Small intestine (tissue), 7 donors: ENCODE measurements around the gene UBE2D3. TPM values are rescaled to one million over a fixed set of nuclear protein-coding genes. Genes with fewer than 3 reads are reported as not detected.

ENCODE experiments used
- DNase-seq, 2 donors: peaks; one replicate each; pipeline versions ENCODE4 v3.0.0 to v3.0.0-alpha.2; 2013
- FAIRE-seq: peaks from 2 replicates; lab custom pipeline; 2012; peaks lifted over from hg19 to GRCh38; lab: Jason Lieb, UNC
- H3K27ac ChIP-seq, 3 donors: one replicate each; pipeline ENCODE4 v1.5.1; 2013; ENCODE audit warnings: low read length in 2 of 3, mild to moderate bottlenecking in 2 of 3, control low read depth in 1 of 3, inconsistent platforms in 1 of 3, low read depth in 1 of 3, moderate library complexity in 1 of 3
- H3K27me3 ChIP-seq, 3 donors: one replicate each; pipeline ENCODE4 v1.6.1; 2013; ENCODE audit warnings: low read length in 3 of 3, inconsistent platforms in 1 of 3; ENCODE audit not compliant: control insufficient read depth in 3 of 3, insufficient read depth in 3 of 3
- H3K36me3 ChIP-seq, 3 donors: one replicate each; pipeline ENCODE4 v1.6.1; 2013; ENCODE audit warnings: low read length in 3 of 3, inconsistent platforms in 1 of 3, low read depth in 1 of 3, mild to moderate bottlenecking in 1 of 3, moderate library complexity in 1 of 3; ENCODE audit not compliant: control insufficient read depth in 3 of 3, insufficient read depth in 2 of 3
- H3K4me1 ChIP-seq, 3 donors: one replicate each; pipeline ENCODE4 v1.6.1; 2013; ENCODE audit warnings: low read length in 2 of 3, inconsistent platforms in 1 of 3, low read depth in 1 of 3, mild to moderate bottlenecking in 1 of 3, moderate library complexity in 1 of 3; ENCODE audit not compliant: control insufficient read depth in 3 of 3, insufficient read depth in 2 of 3
- H3K4me3 ChIP-seq, 3 donors: one replicate each; pipeline ENCODE4 v1.5.1; 2013; ENCODE audit warnings: low read length in 3 of 3, control low read depth in 1 of 3, inconsistent platforms in 1 of 3, low read depth in 1 of 3, mild to moderate bottlenecking in 1 of 3, moderate library complexity in 1 of 3
- H3K9me3 ChIP-seq, 2 donors: one replicate each; pipeline ENCODE4 v1.6.1; 2013; ENCODE audit warnings: low read depth in 1 of 2, low read length in 1 of 2; ENCODE audit not compliant: control insufficient read depth in 2 of 2, insufficient read depth in 1 of 2
- WGBS, 3 donors: extraction: QIAGEN DNeasy Blood & Tissue Kit; methylation state at CpG; one replicate each; pipeline ENCODE4 v1.1.7; 2013; 5-methylcytosine and 5-hydroxymethylcytosine counted together
- polyA plus RNA-seq, 4 donors: library from polyadenylated mRNA; stranded (reverse) in 3 of 4; unstranded in 1 of 4; fragments of 200-250 nt in 3 of 4; fragments of 120-200 nt in 1 of 4; gene quantifications; one replicate each; pipeline versions ENCODE4 v1.2.1 to v1.2.3, GENCODE V29; 2013
- donor health status: healthy with polysubstance abuse.
- donor health status: control.
- donor health status: control.
- donor health status: Bipolar disorder and iron deficiency.
- donor health status: healthy.

UBE2D3 gene
- polyA plus RNA-seq, 4 donors, result 173 to 298 (median 240) TPM

DNA sequence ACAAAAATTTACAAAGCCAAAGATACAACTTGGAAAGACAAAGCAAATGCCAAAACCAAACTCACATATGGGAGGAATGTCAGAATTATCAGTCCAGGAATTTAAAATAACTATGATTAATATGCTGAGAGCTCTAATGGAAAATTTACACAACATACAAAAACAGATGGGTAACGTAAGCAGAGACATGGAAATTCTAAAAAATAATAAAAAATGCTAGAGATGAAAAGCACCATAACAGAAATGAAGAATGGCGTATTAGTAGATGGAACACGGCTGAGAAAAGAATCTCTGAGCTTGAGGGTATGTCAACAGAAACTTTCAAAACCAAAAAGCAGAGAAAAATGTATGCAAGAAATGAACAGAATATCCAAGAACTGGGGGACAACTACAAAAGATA is 62.5 kb downstream of the UBE2D3 start:
- H3K4me1 ChIP-seq, result no peaks in the 10 kb centered on the region
- 84 to 96% (median 95%) methylated on average over 3 of the region's 3 CpGs for WGBS, 3 donors
- no peak overlapping the region for H3K27ac ChIP-seq
- H3K4me3 ChIP-seq, result no peak overlapping the region
- no peak for FAIRE-seq
- no peaks in the 10 kb centered on the region for H3K27me3 ChIP-seq
- DNase-seq, result no peak
- no peaks in the 10 kb centered on the region for H3K36me3 ChIP-seq
- no peaks in the 10 kb centered on the region for H3K9me3 ChIP-seq

DNA sequence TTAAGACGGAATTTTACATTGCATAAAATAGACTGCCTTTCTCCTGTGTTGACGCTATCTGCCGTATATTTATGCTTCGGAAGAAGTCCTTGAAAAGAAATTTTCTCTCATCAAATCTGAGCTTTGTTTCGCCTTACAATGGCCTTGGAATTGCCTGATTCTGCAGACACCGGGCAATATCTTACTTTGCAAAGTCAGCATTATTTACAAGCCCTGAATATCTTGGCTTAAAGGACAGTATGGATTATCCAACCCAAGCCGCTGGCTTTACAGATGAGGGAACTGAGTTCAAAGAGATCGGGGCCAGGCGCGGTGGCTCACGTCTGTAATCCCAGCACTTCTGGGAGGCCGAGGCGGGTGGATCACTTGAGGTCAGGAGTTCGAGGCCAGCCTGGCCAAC is 65.4 kb downstream of the UBE2D3 start:
- Histone ChIP-seq H3K27me3 (no peaks in the 10 kb centered on the region), H3K27ac (no peak overlapping the region), H3K9me3 (no peaks in the 10 kb centered on the region), H3K4me1 (peaks cover 0 to 9% (median 1%) of the 10 kb centered on the region in 3 donors), H3K36me3 (no peaks in the 10 kb centered on the region), H3K4me3 (no peak overlapping the region)
- DNase-seq (no peak), FAIRE-seq (no peak)
- whole genome bisulfite sequencing, 3 donors, result 58 to 65% (median 64%) methylated on average over 14 of the region's 14 CpGs

DNA sequence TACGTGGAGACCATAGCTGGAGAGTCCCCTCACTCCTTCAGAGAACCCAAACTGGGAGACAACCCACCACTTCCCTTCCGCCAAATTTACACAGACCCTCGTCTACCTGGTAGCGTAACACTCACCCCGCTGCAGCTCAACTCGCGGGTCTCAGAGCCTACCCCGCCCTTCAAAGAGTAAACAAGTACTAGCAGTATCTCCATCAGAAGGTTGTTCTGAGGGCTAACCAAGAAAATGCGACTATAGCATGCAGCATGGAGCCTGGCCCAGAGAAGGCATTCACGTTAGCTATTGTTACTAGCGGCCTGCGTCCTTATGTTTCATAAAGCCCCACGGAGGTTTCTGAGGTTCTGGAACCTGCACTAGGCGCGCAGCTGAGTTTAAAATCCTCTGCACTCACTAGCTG is 66.1 kb downstream of the UBE2D3 start:
- peak overlapping the region in 2 of 3 donors; percentile 83 to 87 for H3K27ac ChIP-seq
- no peaks in the 10 kb centered on the region for H3K36me3 ChIP-seq
- FAIRE-seq (no peak), DNase-seq (no peak)
- H3K9me3 ChIP-seq, result no peaks in the 10 kb centered on the region
- no peaks in the 10 kb centered on the region for H3K27me3 ChIP-seq
- 1 to 3% (median 3%) methylated on average over 15 of the region's 15 CpGs for WGBS, 3 donors
- peaks cover 0 to 9% (median 1%) of the 10 kb centered on the region in 3 donors for H3K4me1 ChIP-seq
- H3K4me3 ChIP-seq, result peak overlapping the region; percentile 79 to 86 (median 83)

DNA sequence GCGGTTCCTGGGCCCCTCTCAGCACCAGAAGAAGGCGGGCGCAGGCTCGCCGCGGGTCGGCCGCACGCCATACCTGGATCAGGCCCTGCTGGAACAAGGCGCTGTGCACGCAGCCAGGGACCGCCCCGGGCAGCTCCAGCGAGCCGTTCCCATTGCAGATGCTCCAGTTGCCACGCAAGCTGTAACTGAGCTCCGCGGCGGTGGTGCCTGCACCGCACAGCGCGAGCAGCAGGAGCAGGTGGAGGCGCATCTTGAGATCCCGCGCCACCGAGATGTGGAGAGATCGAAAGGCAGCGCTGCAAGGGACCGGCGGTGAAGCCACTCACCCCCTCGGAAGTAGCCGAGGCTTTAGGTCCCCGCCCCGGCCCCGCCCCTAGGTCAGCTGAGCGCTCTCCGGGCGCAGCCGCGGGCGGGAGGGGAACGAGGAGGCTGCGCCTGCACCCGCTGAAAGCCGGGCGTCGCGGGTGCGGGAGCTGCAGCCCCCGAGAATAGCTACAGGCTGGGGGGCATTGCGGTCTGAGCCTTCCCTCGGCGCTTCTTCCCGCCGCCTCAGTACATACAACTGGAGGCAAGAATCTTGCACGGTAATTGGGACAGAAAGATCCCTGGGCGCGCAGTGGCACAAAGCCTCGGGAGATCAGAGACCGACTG is 66.6 kb downstream of the UBE2D3 start, which contains the start of gene MANBA:
MANBA (minus strand) TSS at position 324 of the 651 bp plus-strand sequence; CDS start at position 250, 74 bp downstream.
- FAIRE-seq (no peak), DNase-seq (peak; percentile 90 to 96)
- Histone ChIP-seq H3K4me3 (peak within 1 kb of the TSS; percentile 79 to 86 (median 83)), H3K27me3 (no peaks in the 10 kb centered on the region), H3K36me3 (no peaks in the 10 kb centered on the region), H3K4me1 (peaks cover 0 to 9% (median 1%) of the 10 kb centered on the region in 3 donors), H3K9me3 (no peaks in the 10 kb centered on the region), H3K27ac (peak within 1 kb of the TSS; percentile 72 to 87 (median 83))
- WGBS, 3 donors, result 0 to 1% (median 1%) methylated on average over 54 to 60 of the region's 60 CpGs

DNA sequence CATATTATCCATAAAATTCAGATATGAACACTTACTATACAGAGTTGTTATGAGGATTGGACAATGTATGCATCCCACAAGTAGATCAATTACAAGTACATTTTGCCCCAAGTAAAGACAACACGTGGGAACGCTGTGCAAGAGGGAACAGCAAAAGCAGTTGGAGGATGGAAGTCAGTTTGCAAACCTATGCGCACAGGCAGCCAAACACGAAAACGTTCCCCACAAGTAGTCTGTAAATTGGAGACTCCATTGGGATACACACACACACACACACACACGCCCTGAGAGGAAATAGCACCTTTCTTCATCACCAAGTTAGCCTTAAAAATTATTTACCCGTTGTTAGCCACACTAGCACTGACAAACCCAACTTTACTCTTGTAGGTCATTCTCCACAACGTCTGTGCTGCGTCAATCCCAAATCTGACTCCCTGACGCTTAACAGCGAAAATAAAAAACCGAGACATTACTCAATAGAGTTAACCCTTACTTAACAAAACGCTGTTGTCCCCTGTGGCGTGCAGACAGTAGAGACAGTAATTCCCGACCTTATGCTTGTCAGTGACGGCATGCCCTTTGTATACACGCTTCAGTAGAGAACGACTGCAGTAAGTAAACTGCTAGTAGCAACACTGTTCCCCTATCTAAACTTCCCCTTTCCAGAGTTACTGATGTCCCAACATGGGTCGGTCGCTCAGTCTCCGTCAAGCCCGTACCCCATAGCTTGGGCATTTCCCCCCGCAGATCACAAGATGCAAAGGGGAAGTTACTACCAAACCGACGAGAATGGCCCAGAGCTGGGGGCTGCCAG is 67.3 kb downstream of the UBE2D3 start:
- Histone ChIP-seq H3K27me3 (no peaks in the 10 kb centered on the region), H3K36me3 (no peaks in the 10 kb centered on the region), H3K9me3 (no peaks in the 10 kb centered on the region), H3K27ac (peak overlapping the region; percentile 72 to 87 (median 83)), H3K4me1 (peaks cover 0 to 9% (median 1%) of the 10 kb centered on the region in 3 donors), H3K4me3 (peak overlapping the region; percentile 79 to 86 (median 83))
- FAIRE-seq (no peak), DNase-seq (peak in 1 of 2 donors; percentile 40)
- 2 to 4% (median 4%) methylated on average over 25 of the region's 25 CpGs for WGBS, 3 donors

DNA sequence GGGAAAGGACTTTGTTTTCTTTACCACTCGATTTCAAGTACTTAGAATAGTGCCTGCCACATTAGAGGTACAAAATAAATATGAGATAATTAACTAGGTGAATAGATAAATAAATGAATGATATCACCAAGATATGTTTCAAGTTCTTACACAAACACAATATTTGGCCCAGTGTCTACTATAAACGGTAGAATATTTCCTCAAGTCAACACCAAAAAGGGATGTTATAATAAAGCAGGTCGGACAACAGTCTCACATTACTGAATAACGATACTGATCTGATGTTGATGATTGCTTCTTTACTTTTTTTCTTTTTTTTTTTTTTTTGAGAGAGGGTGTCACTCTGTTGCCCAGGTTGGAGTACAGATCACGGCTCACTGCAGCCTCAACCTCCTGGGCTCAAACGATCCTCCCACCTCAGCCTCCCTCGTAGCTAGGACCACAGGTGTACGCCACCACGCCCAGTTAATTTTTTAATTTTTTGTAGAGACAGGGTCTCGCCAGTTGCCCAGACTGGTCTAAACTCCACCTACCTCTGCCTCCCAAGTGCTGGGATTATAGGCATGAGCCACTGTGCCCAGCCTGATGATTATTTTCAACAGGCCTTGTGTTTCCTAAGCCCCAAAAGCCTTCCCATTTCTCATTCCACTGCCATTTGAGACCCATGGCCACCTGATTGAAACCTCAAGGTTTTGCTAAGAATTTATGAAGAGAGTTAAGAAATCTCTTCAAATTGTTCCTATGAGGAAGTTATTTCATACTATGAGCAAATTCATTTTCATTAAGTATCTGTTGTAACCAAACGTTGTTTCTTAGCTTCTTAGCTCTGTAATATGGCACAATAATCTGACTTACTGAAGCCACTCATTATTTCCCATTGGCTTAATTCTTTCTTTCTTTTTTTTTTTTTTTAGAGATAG is 68.8 kb downstream of the UBE2D3 start:
- FAIRE-seq, result no peak
- Histone ChIP-seq H3K4me3 (no peak overlapping the region), H3K4me1 (peaks cover 0 to 9% (median 1%) of the 10 kb centered on the region in 3 donors), H3K27ac (peak overlapping the region in 1 of 3 donors; percentile 39), H3K36me3 (peaks cover 0 to 2% (median 0%) of the 10 kb centered on the region in 3 donors), H3K9me3 (no peaks in the 10 kb centered on the region), H3K27me3 (no peaks in the 10 kb centered on the region)
- DNase-seq, result no peak
- 83 to 85% (median 83%) methylated on average over 11 of the region's 11 CpGs for WGBS, 3 donors

DNA sequence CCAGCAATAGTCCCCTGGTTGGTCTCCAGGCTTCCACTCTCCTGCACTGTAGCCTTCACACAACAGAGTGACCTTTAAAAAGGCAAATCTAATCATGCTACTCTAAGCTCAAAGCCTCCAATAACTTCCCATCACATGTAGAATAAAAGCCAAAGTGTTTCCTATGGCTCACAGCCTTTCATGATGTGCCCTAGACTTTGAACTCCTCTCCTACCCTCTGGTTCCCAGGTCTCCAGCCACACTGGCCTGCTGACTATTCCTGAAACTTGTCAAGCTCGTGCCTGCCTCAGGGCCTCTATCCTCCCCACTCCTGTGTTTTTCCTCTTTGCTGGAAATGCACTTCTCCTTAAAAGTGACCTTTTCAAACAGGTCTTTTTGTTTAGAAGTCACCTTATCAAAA is 69.7 kb downstream of the UBE2D3 start:
- 17 to 42% (median 31%) methylated on average over 1 of the region's 1 CpG for WGBS, 3 donors
- FAIRE-seq, result no peak
- Histone ChIP-seq H3K9me3 (no peaks in the 10 kb centered on the region), H3K27ac (peak overlapping the region in 1 of 3 donors; percentile 39), H3K27me3 (no peaks in the 10 kb centered on the region), H3K4me1 (peaks cover 0 to 9% (median 1%) of the 10 kb centered on the region in 3 donors), H3K4me3 (no peak overlapping the region), H3K36me3 (peaks cover 0 to 2% (median 0%) of the 10 kb centered on the region in 3 donors)
- DNase-seq, result peak; percentile 58 to 61
